ENCODE data around the gene ZNF691. TPM values are rescaled to one million over a fixed set of nuclear protein-coding genes. Genes with fewer than 3 reads are reported as not detected.

Gene ZNF691
- total RNA-seq, 2 donors from 2014 or later, result 10.1 to 14.0 TPM

DNA sequence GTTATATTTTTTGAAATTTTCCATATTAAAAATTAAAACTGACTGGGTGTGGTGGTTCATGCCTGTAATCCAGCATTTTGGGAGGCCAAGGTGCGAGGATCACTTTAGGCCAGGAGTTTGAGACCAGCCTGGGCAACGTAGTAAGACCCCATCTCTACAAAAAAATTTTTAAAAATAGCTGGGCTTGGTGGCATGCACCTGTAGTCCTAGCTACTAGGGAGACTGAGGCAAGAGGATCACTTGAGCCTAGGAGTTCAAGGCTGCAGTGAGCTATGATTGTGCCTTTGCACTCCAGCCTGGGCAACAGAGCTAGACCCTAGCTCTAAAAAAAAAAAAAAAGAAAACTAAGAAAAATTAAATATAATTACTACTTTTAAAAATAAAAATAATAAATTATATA is 24.7 kb upstream of the ZNF691 start:
- Mint-ChIP-seq H3K27me3 (no peaks in the 10 kb centered on the region), H3K4me1 (ENCODE audit: low read depth in 2 of 2) (peaks cover 11 to 15% of the 10 kb centered on the region in 2 donors), H3K4me3 (no peak overlapping the region), H3K9me3 (no peaks in the 10 kb centered on the region), H3K27ac (no peak overlapping the region), H3K36me3 (no peaks in the 10 kb centered on the region)
- ATAC-seq (no peak), DNase-seq (ENCODE audit: low spot score) (no peak)

DNA sequence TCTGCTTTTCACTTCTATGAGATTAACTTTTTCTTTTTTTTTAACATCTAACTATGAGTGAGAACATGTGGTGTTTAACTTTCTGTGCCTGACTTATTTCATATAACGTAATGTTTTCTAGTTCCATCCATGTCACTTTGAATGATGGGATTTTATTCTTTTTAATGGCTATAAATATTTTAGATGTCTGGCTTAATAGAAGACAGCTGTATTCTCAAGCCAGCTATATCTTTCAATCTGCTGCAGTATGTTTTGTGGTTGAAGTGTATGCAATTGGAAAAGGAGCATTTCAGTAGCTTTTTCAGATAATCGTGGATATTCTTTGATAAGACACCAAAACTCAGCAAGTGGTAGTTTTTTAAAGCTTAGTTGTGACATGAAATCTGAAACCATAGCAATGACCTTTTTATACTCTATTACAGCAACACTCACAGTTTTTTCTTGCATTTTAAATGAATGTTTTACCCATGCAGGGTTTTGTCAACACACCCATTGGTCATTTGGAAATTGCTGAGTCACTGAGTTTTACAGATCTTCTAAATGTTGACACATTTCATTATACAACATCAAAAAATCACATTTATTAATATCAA is 23.5 kb upstream of the ZNF691 start:
- Mint-ChIP-seq H3K36me3 (no peaks in the 10 kb centered on the region), H3K4me1 (ENCODE audit: low read depth in 2 of 2) (peaks cover 9% of the 10 kb centered on the region in 2 donors), H3K4me3 (no peak overlapping the region), H3K9me3 (no peaks in the 10 kb centered on the region), H3K27ac (no peak overlapping the region), H3K27me3 (no peaks in the 10 kb centered on the region)
- DNase-seq (ENCODE audit: low spot score), result no peak
- ATAC-seq, result no peak

DNA sequence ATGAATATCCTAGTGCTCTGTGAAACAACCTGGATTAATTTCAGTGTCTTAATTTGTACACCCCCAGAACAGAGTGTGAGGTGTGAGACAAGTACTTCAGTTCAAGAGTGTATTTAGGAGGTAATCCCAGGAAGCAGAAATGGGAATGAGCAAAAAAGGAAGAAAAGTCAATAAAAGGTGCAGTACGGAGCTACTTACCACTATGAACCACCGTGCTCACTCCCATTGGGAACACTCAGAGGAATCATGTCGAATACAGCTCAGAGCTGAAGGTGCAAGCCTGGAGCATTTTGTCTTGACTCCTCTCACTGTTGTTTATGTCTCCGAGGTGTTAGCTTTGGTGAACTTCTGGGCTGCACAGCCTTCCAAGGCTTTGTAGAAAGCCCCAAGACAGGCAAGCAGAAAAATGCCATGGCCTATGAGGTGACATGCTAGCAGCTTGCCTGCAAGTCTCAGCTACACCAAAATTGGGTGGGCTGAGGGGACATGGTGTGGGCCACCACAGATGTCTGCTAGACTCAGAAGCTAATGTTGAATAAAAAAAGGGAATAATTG is 21.9 kb upstream of the ZNF691 start:
- Mint-ChIP-seq H3K4me1 (ENCODE audit: low read depth in 2 of 2) (peaks cover 6% of the 10 kb centered on the region in 2 donors), H3K27ac (no peak overlapping the region), H3K36me3 (no peaks in the 10 kb centered on the region), H3K27me3 (no peaks in the 10 kb centered on the region), H3K4me3 (no peak overlapping the region), H3K9me3 (no peaks in the 10 kb centered on the region)
- DNase-seq (ENCODE audit: low spot score) (no peak), ATAC-seq (no peak)

DNA sequence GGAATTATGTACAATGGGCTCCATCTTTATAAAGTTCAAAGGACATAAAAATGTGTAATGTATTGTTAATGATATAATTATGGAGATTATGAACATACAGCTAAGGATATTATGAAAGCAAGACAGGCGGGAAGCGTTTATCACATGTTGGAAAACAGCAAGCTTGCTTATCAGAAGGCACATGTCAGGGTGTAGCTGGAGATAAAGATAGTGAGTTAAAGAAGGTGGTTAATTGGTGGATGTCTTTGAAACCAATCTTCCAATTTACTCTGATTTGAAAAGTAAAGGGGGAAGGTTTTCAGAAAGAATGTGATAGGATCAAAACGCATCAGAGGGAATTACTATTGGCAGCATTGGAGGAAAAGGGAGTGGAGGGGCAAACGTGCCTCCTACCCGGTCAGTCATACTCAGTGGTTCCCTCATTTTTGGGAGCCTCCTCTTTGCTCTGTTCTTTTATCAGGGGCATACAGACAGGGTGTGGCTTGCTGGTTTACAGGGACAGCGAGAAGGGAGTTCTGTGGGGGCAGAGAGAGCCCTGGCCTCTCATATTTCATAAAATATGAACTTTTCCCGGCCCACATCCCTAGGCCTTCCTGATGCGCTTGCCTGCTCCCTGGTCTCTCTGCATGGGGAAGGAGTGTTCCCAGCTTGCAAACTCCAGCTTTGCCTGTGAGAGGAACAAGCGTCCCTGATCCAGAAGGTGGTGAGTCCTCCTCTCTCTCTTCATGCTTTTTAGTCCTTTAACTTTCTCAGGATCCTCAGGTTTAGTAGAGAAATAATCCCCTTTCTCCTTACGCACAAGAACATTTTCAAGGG is 21.2 kb upstream of the ZNF691 start:
- DNase-seq (ENCODE audit: low spot score) (no peak), ATAC-seq (no peak)
- H3K4me1 Mint-ChIP-seq (ENCODE audit: low read depth in 2 of 2), result peaks cover 2 to 6% of the 10 kb centered on the region in 2 donors
- H3K36me3 Mint-ChIP-seq, result no peaks in the 10 kb centered on the region
- no peak overlapping the region for H3K4me3 Mint-ChIP-seq
- H3K27ac Mint-ChIP-seq, result no peak overlapping the region
- no peaks in the 10 kb centered on the region for H3K27me3 Mint-ChIP-seq
- H3K9me3 Mint-ChIP-seq, result no peaks in the 10 kb centered on the region

DNA sequence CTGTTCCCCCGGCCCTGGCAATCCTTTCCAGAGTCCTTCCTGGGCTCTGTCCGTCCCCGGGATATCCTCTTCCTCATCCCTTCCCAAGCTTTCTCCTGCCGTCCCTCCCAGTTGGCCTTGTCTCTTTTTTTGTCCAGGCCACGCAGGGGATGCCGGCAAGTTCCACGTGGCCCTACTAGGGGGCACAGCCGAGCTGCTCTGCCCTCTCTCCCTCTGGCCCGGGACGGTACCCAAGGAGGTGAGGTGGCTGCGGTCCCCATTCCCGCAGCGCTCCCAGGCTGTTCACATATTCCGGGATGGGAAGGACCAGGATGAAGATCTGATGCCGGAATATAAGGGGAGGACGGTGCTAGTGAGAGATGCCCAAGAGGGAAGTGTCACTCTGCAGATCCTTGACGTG is 15.8 kb upstream of the ZNF691 start:
- H3K27ac Mint-ChIP-seq, result no peak overlapping the region
- DNase-seq (ENCODE audit: low spot score) (no peak), ATAC-seq (no peak)
- H3K9me3 Mint-ChIP-seq, result no peaks in the 10 kb centered on the region
- H3K27me3 Mint-ChIP-seq, result no peaks in the 10 kb centered on the region
- H3K36me3 Mint-ChIP-seq, result no peaks in the 10 kb centered on the region
- no peak overlapping the region for H3K4me3 Mint-ChIP-seq
- H3K4me1 Mint-ChIP-seq (ENCODE audit: low read depth in 2 of 2), result no peaks in the 10 kb centered on the region

DNA sequence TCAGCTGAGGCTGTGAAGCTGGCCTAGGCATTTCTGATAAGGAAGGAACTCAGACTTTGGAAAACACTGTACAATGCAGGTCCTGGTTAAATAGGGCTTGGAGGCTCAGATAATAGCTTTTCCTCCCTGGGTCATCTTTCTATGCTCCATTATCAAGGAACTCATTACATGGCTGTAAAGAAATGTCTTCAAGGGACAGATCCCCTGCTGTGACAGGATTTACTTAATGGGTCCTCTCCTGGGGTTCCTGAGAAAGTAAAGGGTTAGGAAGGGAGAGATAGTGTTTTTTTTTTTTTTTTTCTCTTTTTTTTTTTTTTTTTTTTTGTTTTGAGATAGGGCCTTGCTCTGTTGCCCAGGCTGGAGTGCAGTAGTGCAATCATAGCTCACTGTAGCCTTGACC is 15.1 kb upstream of the ZNF691 start:
- Mint-ChIP-seq H3K27ac (no peak overlapping the region), H3K9me3 (no peaks in the 10 kb centered on the region), H3K36me3 (no peaks in the 10 kb centered on the region), H3K4me1 (ENCODE audit: low read depth in 2 of 2) (no peaks in the 10 kb centered on the region), H3K27me3 (no peaks in the 10 kb centered on the region), H3K4me3 (no peak overlapping the region)
- no peak for ATAC-seq
- no peak for DNase-seq (ENCODE audit: low spot score)

DNA sequence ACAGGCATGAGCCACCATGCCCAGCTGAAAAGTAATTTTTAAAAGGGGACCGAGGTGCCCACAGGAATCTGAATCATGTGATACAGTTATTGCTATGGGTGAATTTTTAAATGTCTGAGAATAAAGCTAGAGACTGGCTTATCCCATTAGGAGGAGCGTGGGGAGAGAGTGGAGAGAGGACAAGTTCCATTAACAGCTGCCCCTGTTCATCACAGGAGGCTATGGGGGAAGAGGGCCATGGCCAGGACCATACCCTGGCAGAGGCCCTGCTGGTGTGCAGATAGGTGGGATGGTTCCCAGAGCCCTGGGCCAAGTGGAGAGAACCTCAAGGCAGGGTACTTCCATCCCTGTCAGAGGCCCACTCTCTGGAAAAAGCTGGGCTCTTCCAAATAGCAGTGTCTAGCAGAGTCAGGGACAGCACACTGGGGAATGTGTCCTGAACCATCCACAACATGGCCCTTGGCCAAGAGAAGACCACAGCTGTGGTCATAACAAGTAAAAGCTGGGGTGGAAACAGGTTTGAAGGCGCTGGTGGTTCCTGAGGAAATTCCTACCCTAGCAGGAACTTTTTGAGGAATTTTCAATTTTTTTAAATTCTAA is 13.7 kb upstream of the ZNF691 start:
- Mint-ChIP-seq H3K27ac (no peak overlapping the region), H3K4me1 (ENCODE audit: low read depth in 2 of 2) (no peaks in the 10 kb centered on the region), H3K27me3 (no peaks in the 10 kb centered on the region), H3K4me3 (no peak overlapping the region), H3K9me3 (no peaks in the 10 kb centered on the region), H3K36me3 (no peaks in the 10 kb centered on the region)
- DNase-seq (ENCODE audit: low spot score), result no peak
- ATAC-seq, result no peak

DNA sequence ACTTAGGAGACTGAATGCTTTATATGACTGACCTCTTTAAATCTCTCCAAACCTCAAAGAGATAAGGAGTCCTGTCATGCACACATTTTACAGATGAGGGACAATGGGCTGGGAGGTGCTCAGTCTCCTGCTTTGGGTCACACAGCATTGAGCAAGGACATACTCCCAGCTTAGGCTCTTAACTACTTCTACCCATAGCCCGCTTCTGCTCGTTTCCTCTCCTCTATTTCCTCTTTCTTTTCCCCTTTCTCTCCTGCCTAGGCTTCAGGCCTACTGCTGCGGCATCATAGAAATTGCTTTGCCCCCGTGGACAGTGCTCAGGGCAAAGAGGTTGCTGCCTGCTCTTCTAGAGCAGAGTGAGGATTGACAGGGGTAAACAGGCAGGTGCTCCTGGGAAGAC is 12.4 kb upstream of the ZNF691 start:
- no peaks in the 10 kb centered on the region for H3K9me3 Mint-ChIP-seq
- DNase-seq (ENCODE audit: low spot score) (no peak), ATAC-seq (no peak)
- H3K36me3 Mint-ChIP-seq, result no peaks in the 10 kb centered on the region
- no peak overlapping the region for H3K27ac Mint-ChIP-seq
- H3K4me1 Mint-ChIP-seq (ENCODE audit: low read depth in 2 of 2), result no peaks in the 10 kb centered on the region
- no peaks in the 10 kb centered on the region for H3K27me3 Mint-ChIP-seq
- H3K4me3 Mint-ChIP-seq, result no peak overlapping the region

DNA sequence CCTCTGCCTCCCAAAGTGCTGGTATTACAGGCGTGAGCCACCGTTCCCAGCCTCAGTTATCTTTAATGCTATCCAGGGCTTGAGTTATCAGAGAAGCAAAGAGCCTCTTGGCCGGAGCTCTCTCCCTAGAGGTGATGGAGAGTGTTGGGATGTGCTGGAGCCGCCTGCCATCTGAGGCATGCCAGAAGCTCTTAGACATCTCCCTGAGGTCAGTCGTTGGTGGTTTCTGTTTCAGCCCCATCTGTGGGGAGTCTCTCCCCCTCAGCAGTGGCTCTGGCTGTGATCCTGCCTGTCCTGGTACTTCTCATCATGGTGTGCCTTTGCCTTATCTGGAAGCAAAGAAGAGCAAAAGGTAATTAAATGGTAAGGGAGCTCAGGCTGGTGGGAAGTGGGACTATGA is 11.6 kb upstream of the ZNF691 start:
- Mint-ChIP-seq H3K27me3 (no peaks in the 10 kb centered on the region), H3K27ac (no peak overlapping the region), H3K4me3 (no peak overlapping the region), H3K36me3 (no peaks in the 10 kb centered on the region), H3K4me1 (ENCODE audit: low read depth in 2 of 2) (no peaks in the 10 kb centered on the region), H3K9me3 (no peaks in the 10 kb centered on the region)
- DNase-seq (ENCODE audit: low spot score) (no peak), ATAC-seq (no peak)

DNA sequence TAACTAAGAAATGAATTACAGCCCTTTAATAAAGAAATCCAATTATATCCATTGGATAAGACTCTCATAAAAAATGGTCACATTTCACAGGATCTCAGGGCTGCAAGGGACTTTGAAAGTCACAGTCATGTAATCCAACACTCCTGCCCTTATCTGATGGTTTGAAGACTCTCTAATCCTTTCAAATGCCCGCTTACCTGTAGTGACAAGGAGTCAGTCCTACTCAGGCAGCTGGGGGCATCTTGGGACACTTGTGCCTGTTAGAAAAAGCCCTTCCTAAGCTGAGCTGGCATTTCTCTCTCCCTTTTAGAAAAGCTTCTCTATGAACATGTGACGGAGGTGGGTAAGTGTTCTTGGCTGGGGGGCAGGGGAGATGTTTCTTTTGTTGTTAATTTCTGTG is 11.0 kb upstream of the ZNF691 start:
- Mint-ChIP-seq H3K27ac (no peak overlapping the region), H3K9me3 (no peaks in the 10 kb centered on the region), H3K4me3 (no peak overlapping the region), H3K27me3 (no peaks in the 10 kb centered on the region), H3K36me3 (no peaks in the 10 kb centered on the region), H3K4me1 (ENCODE audit: low read depth in 2 of 2) (no peaks in the 10 kb centered on the region)
- no peak for DNase-seq (ENCODE audit: low spot score)
- no peak for ATAC-seq

DNA sequence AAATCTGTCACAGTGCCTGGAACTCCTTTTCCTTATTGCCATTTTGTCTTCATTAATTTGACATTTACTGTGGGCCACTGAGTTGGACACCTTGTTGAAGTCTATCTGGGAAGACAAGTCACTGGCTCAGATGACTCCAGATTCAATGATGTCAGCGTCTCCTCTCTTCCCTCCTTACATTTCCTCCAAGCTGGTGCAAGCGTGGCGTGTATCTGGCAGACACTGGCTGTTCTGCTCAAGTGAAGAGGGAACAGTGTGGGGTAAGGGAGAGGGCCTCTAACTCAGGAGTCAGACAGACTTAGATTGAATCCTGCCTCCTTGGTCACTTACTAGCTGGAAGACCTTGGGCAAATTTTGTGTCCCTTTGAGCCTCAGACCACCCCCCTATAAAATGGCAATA is 8.7 kb upstream of the ZNF691 start:
- Mint-ChIP-seq H3K27ac (no peak overlapping the region), H3K9me3 (no peaks in the 10 kb centered on the region), H3K27me3 (no peaks in the 10 kb centered on the region), H3K4me1 (ENCODE audit: low read depth in 2 of 2) (no peaks in the 10 kb centered on the region), H3K4me3 (no peak overlapping the region), H3K36me3 (no peaks in the 10 kb centered on the region)
- no peak for DNase-seq (ENCODE audit: low spot score)
- no peak for ATAC-seq

DNA sequence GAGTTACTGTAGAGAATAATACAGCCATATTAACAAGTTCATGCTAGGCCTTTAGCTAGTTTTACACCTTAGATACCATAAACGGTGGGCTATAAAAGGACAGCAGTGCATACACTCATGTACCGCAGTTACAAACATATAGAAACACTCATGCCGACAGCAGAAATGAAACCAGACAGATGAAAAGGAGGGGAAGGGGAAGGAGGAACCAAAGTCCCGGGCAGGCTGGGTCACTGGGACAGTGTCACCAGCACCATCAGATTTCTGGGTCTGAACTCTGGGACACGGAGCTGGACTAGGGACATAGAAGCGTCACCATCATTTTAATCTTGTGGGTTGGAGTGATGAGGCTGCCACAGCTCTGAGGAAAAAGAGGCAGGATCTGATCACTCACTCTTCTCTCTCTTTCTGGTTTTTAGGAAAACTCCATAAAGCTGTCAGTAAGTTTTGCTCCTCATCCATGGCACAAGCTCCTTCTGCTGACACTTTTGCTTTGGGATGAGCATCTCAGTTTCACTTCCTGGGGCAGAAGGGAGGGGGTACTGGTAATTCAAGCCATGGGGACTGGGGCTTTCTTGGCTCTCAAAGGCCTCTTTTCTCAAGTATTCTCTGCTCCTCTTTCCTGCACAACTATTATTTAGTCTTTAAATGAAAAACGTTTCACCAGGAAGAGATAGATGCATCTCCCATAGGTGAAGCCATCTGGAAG is 7.8 kb upstream of the ZNF691 start:
- Mint-ChIP-seq H3K9me3 (no peaks in the 10 kb centered on the region), H3K27ac (no peak overlapping the region), H3K4me3 (no peak overlapping the region), H3K4me1 (ENCODE audit: low read depth in 2 of 2) (no peaks in the 10 kb centered on the region), H3K36me3 (no peaks in the 10 kb centered on the region), H3K27me3 (no peaks in the 10 kb centered on the region)
- no peak for ATAC-seq
- DNase-seq (ENCODE audit: low spot score), result no peak

DNA sequence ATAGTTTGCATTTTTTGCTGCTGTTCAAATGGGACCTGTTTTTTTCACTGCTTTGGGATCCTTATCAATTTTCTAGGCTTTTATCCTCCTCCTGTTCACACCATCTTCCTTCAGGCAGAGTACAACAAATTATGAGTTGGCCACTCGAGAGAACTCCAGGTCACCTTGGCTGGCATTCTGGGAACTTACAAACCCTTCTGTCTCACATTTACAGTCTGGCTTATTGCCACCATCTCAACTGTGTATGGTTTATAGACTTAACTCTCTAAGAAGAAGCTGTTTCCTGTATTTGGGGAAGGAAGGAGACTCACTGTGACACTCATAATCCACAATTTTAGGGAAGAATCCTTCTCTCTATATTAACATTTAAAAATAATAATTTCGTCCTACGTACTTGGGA is 5.4 kb upstream of the ZNF691 start:
- DNase-seq (ENCODE audit: low spot score), result no peak
- no peaks in the 10 kb centered on the region for H3K9me3 Mint-ChIP-seq
- H3K4me1 Mint-ChIP-seq (ENCODE audit: low read depth in 2 of 2), result peaks cover 3 to 5% of the 10 kb centered on the region in 2 donors
- no peaks in the 10 kb centered on the region for H3K27me3 Mint-ChIP-seq
- no peak overlapping the region for H3K4me3 Mint-ChIP-seq
- H3K27ac Mint-ChIP-seq, result no peak overlapping the region
- no peak for ATAC-seq
- H3K36me3 Mint-ChIP-seq, result no peaks in the 10 kb centered on the region
